GM12864 (cell line): ENCODE measurements around the gene SLC43A3.

ENCODE experiments used
- DNase-seq: peaks from one replicate; pipeline ENCODE4 v3.0.0-alpha.2; 2011; ENCODE audit warnings: low read depth
- H3K4me3 ChIP-seq: 2 replicates; pipeline ENCODE4 v1.5.1; 2011; ENCODE audit warnings: mild to moderate bottlenecking, low read depth, low read length, control low read depth
- TF ChIP-seq, protein P1 (sequence below): IDR thresholded peaks from 2 replicates; pipeline ENCODE4 v1.5.1; 2011; ENCODE audit warnings: low read depth, mild to moderate bottlenecking, moderate library complexity, low read length, control low read depth, inconsistent platforms; ENCODE audit errors: missing control alignments

The SLC43A3 gene

DNA sequence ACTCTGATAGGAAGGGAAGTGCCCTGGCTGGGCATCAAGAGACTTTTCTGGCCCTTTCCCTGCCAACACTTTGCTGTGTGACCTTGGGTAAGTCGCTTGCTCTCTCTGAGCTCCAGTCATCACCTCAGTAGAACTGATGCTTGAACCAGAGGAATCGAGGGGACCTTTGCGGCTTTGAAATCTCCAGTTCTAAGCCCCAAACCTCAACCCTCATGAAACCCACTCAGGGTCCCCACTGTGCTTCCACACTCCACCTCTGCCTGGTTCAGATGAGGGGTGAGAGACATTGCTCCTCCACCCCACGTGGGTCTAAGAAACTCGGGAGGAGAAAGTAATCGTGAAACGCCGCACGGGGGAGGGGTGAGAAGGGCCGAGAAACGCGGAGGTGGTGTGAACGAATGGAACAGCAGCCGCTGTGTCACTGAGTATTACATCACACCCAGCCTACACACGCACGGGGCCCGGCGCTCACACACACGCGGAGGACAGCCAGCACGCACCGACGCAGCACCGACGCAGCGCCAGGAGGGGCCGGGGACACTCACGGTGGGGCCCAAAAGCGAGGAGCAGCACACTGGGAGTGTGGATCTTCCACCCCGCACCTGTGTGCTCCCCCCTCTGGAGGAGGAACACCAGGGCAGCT is 37.7 kb upstream of the SLC43A3 start:
- H3K4me3 ChIP-seq = no peak overlapping the region
- DNase-seq = no peak
- TF ChIP-seq, protein P1, sequence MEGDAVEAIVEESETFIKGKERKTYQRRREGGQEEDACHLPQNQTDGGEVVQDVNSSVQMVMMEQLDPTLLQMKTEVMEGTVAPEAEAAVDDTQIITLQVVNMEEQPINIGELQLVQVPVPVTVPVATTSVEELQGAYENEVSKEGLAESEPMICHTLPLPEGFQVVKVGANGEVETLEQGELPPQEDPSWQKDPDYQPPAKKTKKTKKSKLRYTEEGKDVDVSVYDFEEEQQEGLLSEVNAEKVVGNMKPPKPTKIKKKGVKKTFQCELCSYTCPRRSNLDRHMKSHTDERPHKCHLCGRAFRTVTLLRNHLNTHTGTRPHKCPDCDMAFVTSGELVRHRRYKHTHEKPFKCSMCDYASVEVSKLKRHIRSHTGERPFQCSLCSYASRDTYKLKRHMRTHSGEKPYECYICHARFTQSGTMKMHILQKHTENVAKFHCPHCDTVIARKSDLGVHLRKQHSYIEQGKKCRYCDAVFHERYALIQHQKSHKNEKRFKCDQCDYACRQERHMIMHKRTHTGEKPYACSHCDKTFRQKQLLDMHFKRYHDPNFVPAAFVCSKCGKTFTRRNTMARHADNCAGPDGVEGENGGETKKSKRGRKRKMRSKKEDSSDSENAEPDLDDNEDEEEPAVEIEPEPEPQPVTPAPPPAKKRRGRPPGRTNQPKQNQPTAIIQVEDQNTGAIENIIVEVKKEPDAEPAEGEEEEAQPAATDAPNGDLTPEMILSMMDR = no peak

DNA sequence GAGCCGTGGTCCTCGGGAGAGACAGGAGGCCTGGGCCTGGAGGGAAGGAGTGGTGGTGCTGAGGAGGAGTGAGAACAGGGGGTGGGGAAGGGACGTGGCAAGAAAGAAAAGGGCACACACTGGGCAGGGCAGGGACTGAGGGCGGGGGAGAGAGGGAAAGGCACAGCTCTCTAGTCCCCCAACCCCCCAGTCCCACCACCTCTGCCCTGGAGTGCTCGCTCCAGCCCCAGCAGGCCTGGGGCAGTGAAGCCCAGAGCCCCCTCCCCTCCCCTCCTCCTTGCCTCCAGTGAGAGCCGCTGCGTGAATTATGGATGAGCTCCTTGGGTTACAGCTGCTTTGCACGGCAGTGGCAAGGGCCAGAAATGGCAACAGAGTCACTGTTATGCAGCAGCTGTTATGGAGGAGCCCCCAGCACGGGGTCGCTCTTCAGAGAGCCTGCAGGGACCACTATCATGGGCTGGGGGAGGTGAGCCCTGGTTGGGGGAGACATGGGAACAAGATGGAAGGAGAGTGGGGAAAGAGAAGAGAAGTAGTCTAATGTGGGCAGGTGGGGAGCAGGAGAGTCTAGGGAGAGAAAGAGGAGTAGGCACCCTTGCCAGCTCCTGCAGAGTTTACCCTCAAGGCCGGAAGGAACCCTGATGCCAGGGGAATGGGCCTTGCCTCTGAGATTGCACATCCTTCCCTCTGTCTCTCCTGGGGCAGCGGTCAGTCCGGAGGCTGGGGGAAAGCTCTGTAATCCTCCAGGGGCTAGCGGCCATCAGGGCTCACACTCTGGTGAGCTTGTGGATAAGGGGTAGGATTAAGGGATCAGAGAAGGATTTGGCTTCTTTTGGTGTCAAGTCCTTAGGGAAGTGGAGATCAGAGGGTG is 37.0 kb upstream of the SLC43A3 start:
- no peak for DNase-seq
- H3K4me3 ChIP-seq = no peak overlapping the region
- TF ChIP-seq, protein P1 = no peak

DNA sequence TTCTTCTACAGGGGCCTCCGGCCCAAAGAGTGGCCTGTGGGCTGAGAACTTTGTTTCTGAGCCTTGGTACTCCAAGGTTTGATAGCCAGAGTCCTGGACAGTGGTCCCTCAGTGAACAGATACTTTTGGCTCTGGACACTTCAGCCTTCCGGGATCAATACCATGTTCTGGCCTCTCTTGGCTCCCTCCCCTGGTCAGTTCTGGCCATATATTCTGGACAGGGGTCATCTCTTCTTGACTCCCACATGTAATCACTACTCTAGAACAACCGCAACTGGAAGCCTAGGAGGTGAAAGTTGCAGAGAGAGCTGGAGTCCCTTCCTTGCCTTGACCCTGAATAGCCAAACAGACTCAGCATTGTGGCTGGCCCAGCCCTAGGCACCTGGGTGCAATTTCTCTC is 35.7 kb upstream of the SLC43A3 start:
- H3K4me3 ChIP-seq = no peak overlapping the region
- DNase-seq = no peak
- TF ChIP-seq, protein P1 = no peak

DNA sequence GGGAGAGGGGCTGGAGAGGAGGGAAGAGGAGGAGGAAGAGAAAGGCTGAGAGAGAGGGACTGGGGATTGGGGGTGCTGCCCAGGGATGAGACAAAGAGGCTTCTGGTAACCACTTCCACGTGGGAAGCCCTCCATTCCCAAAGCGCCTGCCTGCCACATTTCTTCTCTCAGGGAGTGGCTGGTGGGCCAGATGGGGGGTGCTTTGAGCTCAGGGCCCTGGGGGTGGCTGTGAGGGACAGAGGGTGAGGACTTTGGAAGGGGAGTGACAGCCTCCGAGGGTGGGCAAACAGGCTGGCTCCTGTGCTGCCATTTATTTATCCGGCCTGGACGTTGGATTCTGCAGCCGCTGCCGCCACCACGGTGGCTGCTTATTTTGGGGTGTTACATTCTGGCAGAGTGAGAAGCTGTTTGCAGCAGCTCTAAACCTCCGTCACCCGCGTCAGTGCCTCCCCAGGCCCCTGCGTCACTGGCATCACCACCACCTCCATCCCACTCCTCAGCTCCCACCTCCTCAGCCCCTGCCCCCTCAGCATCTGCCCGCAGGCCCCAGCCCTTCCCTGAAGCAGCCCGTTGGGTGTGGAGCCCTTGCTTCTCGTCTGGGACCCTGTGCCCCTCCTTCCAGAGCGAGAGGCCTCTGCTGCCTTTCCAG is 35.0 kb upstream of the SLC43A3 start:
- no peak overlapping the region for H3K4me3 ChIP-seq
- TF ChIP-seq, protein P1 = no peak

DNA sequence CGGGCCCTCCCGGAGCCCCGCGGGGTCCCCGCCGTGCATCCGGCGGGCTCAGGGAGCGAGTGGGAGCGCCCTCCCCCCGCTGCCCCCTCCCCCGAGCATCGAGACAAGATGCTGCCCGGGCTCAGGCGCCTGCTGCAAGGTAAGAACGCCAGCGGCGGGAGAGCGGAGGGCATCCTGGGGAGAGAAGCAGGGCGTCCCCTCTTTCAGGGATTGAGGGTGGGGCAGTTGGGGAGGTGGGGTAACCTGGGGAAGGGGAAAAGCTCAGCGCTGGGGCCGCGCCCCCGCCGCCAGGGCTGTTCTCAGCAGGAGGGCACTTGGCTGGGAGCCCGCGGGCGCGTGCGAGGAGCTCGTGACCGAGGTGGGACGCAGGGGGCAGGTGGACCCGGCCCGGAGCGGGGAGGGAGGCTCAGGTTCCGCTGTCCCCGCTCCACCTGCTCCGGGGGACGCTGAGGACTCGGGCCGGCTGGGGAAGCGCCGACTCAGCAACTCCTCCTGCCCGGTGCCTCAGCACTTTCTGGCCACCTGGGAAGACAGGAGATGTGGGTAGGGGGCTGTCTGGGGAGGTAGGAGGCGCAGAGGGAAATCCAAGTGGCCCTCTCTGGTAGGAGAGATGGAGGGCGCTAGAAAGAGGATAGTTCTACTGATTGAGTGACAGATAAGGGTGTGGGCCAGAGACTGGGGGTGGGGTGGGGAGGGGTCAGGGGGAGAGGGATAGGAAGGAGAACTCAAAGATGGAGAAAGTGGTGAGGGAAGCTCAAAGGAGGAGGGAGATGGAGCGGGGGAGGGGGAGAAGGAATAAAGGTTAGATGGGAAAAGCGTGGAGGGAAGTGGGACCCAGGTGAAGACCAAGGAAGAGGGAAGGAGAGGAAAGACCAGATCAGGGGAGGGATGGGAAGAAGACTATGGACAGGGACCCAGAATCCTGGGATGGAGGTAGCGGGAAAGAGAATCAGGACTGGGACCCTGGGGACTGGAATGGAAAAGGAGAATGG is 34.1 kb upstream of the SLC43A3 start:
- TF ChIP-seq, protein P1 = no peak
- no peak overlapping the region; the same call in 1 of the 2 replicates for H3K4me3 ChIP-seq
- DNase-seq = no peak

More for the DNA sequence above, 35.0 kb upstream of the SLC43A3 start:
- no peak for DNase-seq
